Activated effector memory CD4-positive, alpha-beta T cell treated with anti-CD3 and anti-CD28 coated beads, Interleukin-2, amount 50 U/mL, for 16 hours (primary cell): ENCODE results near the gene SLC7A1.
A peak's percentile ranks its signal among the peaks of the same experiment; 100 is the strongest.

Experiments
- DNase-seq: peaks from one replicate; pipeline ENCODE4 v3.0.0-alpha.2; 2020

Gene SLC7A1

GRCh38 chr13:29526741-29527140 lies 68.7 kb downstream of the SLC7A1 start:
- DNase-seq: no peak

- DNase-seq: peak; percentile 41
Observed at GRCh38 chr13:29525757-29526156, 69.7 kb downstream of the SLC7A1 start.

DNA sequence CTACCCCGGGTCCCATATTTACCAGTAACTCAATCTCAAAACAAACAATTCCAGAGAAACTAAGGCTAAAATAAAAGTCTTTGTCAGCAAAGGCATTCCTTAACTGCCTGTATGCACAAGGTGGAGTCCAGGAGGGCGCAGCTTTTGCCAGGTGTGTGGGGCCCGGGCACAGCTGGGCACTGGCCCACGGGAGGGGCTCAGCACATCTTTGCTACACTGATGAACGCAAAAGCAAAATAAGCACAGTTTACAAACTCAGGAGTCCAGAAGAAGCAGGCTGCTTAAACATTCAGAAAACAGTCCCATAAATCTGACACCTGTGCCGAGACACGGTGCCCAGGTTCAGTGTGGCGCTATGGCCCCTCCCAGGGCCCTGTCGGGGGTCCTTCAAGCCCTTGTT lies 70.8 kb downstream of the SLC7A1 start:
- DNase-seq: no peak

- DNase-seq: no peak
Observed at GRCh38 chr13:29524176-29524575, 71.3 kb downstream of the SLC7A1 start.

- no peak for DNase-seq
Observed at GRCh38 chr13:29523199-29523961, 72.1 kb downstream of the SLC7A1 start.

- no peak for DNase-seq
Observed at GRCh38 chr13:29522044-29522685, 73.3 kb downstream of the SLC7A1 start.

GRCh38 chr13:29521336-29521735 lies 74.2 kb downstream of the SLC7A1 start:
- DNase-seq: no peak

GRCh38 chr13:29520671-29521070 lies 74.8 kb downstream of the SLC7A1 start:
- DNase-seq: no peak

DNA sequence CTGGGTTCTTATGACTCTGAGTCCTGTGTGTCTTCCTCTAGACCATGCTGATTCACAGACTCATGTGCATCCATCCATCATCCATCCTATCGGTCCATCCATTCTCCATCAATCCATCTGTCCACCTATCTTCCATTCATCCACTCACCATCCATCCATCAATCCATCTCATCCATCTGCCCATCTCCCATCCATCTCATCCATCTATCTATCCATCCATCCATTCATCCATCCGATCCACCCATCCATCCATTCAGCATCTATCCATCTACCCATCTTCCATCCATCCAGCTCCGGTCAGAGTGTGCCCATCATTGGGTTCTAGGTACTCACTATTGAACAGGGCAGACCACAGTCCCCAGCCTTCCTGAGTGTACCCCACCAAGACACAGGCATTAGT lies 75.6 kb downstream of the SLC7A1 start:
- DNase-seq: no peak

DNA sequence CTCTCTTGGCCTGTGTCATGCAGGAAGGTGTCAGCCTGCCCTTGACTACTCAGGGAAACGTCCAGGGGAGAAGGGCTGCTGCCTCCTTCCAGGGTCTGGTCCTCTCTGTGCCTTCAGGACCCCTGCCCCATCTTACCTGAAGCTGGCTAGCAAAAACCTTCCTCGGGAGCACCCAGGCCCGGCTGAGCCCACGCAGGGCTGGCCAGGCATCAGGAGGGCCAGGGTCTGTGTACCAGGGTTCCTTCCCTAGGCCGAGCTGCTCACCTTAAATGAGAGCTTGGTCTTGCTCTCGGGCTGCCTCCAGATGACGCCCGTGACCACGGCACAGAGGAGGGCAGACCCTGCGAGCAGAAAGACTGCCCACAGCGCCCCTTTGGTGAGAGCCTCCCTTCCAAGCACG lies 78.6 kb downstream of the SLC7A1 start:
- no peak for DNase-seq

GRCh38 chr13:29516012-29516411 lies 79.5 kb downstream of the SLC7A1 start:
- no peak for DNase-seq

- DNase-seq: no peak
Observed at GRCh38 chr13:29515372-29515771, 80.1 kb downstream of the SLC7A1 start.

GRCh38 chr13:29514720-29515310 lies 80.7 kb downstream of the SLC7A1 start:
- no peak for DNase-seq

GRCh38 chr13:29513981-29514719 lies 81.3 kb downstream of the SLC7A1 start:
- no peak for DNase-seq

- DNase-seq: no peak
Observed at GRCh38 chr13:29513002-29513980, 82.2 kb downstream of the SLC7A1 start.

GRCh38 chr13:29511980-29512379 lies 83.5 kb downstream of the SLC7A1 start:
- no peak for DNase-seq

GRCh38 chr13:29511106-29511796 lies 84.2 kb downstream of the SLC7A1 start:
- no peak for DNase-seq

GRCh38 chr13:29510651-29511084 lies 84.8 kb downstream of the SLC7A1 start:
- DNase-seq: no peak

- no peak for DNase-seq
Observed at GRCh38 chr13:29509999-29510589, 85.4 kb downstream of the SLC7A1 start.

- DNase-seq: no peak
Observed at GRCh38 chr13:29508876-29509252, 86.6 kb downstream of the SLC7A1 start.
